HG03378 (cell line): ENCODE results near the gene C1QTNF2.

ENCODE experiments used
- ATAC-seq: cut with Tn5 transposase; IDR thresholded peaks from one replicate; pipeline ENCODE4 v1.9.1; 2021; ENCODE audit warnings: mild to moderate bottlenecking, moderate library complexity; ENCODE audit not compliant: unreplicated experiment

C1QTNF2 gene

DNA sequence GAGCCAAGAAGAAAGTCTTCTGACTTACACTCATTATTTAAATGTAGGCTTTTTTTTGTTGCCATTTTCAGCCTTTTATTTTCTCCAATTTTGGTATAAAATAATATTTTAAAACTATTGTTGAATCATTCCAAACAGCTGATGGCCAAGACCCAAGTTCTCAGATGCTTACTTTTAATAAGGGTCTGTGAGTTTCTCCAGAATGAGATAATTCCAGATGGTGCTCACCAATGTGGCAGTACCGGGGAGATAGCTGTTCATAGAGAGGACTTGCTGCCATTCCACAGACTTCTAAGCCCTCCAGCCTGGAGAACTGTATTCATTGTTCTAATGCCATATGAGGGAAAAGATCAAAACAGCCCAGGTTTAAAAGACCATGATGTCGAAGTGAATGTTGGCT, 5.3 kb upstream of the C1QTNF2 start:
- ATAC-seq, result no peak

DNA sequence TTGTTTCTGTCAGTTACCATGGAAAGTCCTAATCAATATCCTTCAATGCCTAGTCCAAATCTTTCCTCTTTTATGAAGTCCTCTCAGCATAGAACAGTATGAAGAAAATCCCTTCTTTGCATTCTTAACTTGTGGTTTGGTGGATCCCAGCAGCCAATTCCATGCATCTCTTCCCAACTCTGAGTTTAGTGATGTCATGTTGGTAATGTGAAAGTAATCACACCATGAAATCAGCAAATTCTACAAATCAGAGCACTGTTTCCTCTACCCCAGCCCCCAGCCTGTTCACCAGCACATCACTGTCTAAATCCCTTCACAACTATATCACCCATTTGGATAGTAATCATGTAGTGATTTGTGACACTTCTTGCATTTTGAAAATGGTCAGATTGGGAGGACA, 4.7 kb upstream of the C1QTNF2 start:
- ATAC-seq, result no peak

DNA sequence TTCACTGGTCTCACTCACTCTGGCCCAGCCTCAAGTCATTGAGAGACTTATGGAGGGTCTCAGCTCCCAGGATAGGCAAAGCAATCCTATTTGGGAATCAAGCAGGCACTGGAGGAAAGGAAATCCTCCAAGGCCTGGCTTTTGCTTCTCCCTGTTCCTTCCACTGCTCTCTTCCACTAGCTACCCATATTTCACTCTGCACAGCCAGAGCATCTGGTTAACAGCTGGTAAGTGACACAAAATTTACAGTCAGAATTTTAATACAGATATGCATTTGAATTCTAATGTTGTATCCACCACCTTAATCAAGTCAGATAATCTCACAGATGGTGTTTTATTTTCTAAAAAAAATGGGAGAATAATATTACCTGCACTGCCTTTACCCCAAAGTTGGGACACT, 868 bp upstream of the C1QTNF2 start:
- ATAC-seq, result no peak

DNA sequence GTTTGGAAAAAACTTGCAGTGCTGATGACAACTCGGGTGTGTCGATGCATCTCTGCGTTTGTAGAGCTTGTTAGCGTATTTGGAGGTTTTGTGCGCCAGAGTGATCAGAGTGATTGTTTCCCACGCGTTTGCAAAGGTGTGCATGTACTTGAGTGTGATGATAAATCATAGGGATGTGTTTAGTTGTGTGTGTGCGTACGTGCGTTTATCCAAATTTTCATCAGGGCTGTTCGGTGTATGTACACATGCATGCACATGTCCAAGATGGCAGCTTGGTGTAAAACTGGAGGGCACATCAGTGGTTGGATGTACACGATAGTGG, 248 bp upstream of the C1QTNF2 start:
- ATAC-seq, result no peak

DNA sequence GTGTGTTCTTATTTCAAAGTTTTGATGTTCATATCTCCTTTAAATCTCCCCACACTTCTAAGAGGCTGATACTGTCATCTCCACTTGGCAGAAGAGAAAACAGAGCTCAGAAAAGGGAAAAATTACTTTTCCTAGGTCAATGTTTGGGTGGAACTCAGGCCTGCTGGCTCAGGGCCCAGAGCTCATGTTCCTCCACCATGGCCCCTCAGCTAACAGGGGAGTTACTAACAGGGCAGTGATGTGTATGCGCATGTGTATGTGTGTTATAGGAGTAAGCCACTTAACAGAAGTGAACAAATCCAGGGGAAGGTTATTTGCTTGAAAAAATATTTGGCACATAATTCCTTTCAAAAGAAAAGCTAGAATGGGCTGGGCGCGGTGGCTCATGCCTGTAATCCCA, 2.5 kb downstream of the C1QTNF2 start:
- no peak for ATAC-seq

DNA sequence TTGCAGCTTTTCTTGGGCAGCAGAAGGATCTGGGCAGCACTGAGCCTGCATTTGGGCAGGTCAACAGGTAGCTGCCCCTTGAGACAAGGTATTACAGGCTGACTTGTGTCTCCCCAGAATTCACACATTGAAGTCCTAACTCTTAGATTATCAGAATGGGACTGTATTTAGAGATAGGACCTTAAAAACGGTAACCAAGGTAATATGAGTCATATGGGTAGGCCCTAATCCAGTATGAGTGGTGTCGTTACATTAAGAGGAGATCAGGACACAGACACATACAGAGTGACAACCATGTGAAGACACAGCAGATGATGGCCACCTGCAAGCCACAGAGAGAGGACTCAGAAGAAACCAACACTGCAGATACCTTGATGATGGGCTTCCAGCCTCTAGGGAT, 3.2 kb downstream of the C1QTNF2 start:
- no peak for ATAC-seq

DNA sequence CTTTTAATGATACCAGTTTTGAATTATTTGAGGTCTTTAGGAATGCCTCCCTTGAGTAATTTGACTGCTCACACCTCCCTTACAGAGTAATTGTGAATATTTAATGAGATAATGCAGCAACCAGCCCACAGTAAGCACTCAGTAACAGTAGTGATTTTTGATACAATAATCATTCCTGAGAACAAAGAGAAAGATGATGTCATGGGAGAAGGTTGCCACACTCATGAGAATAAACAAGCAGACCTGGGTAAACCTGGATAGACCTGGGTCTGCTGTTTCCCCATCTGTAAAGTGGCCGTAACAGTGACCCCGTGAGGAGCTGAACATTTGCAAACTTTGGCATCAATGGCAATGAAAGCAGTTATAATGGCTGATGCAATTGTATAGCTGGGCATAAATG, 4.2 kb downstream of the C1QTNF2 start:
- no peak for ATAC-seq

DNA sequence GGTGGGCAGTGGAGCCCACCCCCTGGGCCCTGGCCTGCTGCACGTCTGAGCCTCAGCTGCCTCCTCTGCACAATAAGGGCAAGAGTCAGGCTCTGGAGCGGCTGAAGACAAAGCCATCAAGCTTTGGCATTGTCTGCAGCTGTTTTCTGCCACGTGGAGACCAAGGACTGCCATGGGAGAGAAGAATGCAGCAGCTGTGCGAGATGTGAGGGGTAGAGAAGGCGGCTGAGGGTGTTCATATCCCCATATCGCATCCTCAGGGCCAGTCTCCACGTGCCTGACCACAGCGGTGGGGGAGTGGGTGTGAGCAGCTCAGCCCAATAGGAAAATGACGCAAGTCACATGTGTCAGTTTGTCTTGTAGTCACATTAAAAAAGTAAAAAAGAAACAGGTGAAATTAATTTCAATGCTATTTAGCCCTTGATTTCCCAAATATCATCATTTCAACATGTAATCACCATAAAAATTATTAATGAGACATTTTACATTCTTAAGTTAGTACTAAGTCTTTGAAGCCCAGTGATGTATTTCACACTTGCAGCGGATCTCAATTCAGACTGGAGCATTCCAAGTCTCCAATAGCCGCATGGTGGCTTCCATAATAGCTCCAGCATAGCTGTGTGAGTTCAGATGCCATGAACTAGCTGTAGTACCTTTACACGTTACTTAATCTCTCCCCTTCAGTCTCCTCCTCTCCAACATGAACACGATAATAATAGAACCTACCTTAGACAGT, 6.6 kb downstream of the C1QTNF2 start:
- no peak for ATAC-seq

DNA sequence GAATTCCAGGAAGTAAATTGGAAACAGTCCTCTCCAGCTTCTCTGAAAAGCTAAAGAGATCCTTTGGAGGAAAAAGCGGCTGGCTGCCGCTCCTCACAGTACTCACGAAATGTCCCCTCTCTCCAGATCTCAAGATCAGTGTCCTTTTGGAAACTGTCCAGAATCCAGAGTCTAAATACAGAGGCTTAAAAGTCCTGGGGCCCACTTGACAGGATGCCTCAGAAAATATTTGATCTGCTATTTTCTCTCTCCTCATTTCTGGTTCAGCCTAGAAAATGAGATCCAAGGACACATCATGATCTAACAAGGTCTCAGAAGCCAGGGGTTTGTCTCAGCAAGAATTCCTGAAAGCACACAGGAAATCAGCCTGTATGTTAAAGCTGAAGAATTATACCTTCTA, 7.2 kb downstream of the C1QTNF2 start:
- no peak for ATAC-seq

DNA sequence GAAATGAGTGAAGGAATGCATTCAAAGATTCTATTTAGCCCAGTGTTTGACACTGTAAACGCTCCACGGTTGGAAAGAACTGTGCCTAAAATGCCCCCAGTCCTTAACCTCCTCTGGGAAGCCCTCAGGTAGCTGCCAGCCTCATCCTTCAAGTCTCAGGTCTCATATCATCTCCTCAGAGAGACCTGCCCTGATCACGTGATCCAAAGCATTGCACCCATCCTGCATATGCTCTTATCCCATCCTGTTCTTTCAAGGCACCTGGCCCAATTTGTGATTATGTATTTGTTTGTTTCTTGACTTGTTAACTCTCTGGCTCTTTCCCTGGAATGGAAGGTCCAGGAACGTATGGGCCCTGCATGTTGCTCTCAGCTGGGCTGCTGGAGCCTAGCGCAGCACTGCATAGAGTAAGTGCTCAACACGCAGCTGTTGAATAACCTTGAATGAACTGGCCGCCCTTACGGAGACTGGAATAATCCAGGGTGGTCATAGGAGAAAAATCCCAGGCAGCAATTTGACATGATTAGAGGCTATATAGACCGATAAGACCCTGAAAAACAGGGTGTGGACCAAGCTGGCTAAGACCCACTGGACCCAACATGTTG, 8.7 kb downstream of the C1QTNF2 start:
- no peak for ATAC-seq

DNA sequence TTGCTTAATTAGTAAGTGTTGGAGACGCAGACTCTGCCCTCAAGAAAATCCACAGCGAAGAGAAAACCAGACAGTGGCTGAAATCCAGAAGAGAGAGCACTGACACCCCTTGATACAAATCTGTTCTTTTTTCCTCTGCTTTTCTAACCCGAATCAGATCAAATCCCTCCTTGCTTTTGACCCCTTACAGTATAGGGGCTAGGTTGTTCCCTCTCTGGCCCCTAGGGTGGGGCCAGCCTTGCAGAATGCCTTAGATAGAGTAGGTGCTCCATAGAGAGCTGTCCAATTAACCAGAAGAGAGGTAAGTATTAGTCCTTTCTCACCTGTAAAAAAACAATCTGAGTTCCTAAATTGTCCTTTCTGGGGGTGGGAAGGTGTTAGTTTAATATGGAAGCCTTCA, 10.1 kb downstream of the C1QTNF2 start:
- ATAC-seq, result no peak

DNA sequence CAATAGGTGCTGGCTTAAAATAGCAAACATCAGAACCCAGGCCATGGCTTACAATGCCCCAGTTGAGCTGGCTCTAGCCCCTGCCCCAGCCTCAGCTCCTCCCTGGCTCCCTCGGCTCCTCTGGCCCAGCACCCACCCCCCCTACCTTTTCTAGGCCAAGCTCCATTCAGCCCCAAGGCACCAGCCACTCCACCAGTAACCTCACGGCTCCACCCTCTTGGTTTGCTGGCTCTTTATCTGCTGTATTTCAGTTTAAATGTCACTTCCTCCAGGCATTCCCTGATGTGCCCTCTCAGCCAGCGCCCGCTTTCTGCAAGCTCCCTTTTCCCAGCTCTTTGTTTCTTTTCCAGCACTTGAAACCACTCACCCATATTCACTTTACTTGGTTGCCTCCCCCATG, 10.6 kb downstream of the C1QTNF2 start:
- ATAC-seq, result no peak

DNA sequence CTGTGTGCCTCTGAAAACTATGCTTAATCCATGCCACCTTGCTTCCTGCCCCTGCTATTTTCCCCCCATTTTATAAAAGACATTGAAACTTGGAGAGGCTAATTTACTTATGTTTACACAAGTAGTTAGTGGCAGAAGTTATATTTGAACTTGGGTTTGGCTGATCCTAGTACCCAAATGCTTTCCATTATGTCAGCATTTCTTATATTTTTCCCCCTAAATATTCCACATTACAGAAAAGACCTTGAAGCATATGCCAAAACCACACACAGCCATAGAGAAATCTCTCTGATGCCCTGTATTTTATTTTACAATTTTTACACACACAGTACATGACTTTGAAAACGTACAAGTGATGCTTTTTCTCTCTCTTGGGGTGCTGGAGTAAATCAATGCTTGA, 11.2 kb downstream of the C1QTNF2 start:
- no peak for ATAC-seq

DNA sequence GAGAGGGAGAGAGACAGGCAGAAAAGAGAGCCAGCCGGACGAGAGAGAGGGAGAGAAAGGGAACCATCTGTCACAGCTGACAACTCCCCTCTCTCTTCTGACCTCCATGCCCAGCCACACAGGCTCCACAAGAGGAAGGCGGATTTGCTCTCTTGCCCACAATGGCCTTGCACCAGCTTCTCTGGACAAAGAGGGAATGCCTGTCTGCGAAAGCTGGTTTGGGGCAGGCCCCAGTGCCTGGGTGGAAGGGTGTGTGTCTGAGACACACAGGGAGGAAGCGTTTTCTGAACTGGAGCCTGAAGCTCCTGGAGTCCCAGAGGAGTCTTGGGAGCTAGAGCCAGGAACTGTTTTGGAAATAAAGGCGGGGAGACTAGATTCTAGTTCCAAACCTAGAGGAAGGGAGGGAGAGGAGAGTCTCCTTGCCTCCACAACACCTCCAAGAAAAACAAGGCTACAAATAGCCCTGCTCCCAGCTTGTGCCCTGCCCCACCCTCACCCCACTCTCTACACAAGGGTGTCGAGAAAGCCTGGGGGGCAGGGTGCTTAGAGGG, 12.5 kb downstream of the C1QTNF2 start:
- no peak for ATAC-seq

DNA sequence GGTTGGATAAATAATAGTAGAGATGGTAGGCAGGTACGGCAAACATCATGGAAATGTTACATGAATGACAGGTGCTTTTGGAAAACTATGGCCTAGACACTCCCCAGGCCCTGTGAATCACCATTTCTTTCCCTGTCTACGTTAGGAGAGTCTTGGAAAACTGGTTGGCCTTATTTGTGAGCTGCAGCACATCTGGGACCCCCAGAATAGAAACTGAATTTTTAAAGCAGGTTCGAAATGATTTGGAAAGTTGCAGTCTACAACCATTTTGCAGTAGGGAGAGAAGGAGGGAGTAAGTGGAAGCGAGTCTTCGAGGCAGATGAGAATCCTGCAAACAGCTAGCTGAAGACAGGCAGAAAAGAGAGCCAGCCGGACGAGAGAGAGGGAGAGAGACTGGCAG, 13.0 kb downstream of the C1QTNF2 start:
- no peak for ATAC-seq

DNA sequence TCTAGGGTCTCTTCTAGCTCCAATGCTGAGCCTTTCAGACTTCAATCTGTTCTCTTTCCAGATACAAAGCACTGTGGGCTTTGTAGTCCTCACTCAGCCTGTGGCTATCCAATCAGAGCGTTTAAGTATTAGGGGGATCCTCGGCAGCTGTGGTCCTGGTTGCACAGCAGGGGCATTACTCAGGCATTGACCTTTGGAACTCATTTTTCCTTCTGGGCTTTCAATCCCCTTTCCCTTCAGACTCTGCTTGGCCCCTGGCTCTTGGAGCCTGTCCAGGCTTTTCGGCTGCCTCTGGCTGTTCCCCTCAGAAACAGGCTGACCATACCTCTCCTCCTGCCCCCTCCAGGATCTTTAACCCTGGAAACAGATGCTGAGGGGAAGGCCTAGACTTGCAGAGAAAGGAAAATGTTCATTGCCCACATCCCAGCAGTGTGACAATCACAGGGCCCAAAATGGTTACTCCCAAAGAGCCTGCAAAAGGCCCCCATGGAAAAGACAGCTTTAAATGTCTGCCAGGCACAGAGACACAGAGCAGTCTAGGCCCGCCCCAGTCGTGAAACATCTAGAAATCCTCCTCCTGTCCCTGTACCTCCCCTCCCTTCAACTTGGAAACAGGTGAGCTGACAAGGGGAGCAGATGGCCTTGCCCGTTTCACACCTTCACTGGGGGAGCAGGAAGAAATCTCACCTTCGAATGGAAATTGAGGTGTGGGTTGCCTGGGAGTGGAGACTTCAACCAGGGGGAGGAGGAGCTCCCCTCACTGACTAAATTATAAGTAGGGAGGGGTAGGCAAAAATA, 13.7 kb downstream of the C1QTNF2 start:
- no peak for ATAC-seq

DNA sequence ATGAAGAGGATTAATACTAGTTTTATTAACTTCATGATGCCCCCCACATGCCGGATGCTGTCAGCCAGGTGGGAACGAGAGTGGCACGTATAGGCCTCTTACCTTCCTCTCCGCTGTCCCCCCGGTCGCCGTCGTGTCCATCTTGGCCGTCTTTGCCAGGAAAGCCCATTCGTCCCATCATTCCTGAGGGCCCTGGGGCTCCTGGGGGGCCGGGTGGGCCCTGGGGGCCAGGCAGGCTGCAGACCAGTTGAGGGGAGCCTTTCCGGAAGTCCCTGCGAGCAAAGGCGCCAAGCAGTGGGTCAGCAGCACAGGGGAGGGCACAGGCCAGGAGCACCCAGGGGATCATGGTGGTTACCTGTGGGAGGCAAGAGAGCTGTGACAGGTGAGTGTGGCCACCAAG, 15.8 kb downstream of the C1QTNF2 start:
- no peak for ATAC-seq

DNA sequence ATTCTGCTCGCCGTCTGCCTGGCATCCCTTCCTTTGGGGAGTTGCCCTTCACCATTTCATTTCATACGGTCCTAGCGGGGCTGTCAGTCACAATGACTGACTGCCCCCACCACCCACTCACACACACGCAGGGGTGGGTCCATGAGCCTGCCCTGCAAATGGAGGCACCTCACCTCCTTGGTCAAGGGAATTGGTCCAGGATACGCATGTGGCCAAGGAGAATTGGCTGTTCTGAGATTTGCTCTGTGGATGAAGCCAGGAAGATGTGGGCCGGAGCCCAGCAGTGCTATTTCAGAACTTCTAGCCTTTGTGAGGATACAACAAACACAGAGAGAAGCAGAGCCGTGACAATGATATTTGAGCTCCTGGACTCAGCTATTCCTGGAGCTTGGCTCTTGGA, 17.0 kb downstream of the C1QTNF2 start:
- no peak for ATAC-seq

DNA sequence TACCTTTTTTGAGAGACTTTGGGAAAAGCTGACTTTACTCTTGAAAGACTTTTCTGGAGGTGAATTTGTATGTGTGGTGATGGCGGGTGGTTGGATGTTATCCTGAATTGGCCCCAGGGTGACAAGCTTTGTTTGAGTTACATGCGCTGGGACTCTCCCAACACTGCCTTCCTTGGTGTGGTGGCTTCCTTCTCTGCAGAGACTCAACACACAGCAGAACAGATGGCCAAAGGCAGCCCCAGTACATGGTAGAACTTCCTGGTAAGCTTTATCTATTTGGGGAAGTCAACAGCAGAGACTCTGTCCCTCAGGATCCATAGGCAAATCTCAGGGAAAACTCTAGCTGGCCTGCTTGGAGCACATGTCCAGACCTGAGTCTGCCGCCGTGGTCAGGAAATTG, 18.1 kb downstream of the C1QTNF2 start:
- no peak for ATAC-seq

DNA sequence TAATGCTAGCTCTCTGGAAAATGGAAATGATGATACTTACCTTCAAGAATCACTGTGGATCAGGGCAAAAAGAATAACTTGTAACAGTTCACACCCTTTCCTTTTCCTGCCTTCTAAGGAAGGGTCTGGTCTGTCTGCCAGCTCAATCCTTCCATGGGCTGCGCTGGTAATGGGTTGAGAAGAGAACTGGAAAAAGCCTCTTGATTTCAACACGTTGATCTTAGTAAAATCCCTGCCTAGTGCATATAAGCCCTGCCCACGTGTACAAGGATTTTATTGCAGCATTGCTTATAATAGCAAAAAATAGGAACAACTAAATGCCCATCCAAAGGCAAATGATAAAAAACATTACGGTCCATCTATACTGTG, 20.5 kb downstream of the C1QTNF2 start:
- no peak for ATAC-seq

DNA sequence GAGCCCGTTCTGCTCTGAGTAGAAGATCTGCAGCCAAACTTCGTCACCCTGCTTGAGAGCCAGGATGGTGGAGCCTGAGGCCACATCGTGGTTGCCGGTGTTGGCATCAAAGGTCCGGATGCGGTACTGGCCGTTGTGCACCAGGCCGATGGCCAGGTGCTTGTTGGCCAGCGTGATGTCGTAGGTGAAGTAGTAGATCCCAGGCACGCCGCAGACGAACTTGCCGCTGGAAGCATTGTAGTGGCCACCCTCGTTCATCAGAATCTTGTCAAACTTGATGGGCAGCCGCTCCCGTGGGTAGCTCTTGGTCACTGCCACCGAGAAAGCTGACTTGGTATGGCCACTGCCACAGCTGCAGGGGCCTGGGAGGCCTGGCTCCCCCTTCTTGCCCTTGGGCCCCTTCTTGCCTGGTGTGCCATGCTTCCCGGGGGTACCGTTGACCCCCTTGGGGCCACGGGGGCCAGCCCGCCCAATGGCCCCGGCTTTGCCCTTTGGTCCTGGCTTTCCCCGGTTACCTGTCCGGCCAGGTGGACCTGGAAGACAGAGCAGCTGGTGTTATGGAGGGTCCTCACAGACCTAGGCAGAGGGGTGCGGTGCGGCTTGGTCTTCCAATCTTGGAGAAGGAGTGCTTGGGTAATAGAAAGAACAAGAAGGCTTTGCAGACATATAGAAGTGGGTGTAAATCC, 21.0 kb downstream of the C1QTNF2 start:
- no peak for ATAC-seq

DNA sequence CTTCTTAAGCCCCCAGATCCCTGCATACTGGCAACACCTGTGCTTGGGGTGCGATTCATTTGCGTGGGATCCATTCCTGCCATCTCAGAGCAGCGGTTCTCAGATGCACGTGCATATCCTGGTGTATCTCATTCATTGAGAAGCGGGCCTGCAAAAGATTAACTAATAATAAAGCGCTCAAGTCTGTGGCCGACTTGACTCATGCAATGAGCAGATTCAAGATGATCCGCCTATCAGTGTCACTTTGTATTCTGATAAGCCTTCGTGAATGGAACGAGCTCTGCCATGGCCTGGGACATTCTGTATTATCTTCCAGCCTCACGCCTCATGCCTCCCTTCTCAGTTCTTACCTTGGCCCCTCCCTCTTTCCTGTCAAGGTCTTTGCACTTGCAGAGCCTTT, 22.3 kb downstream of the C1QTNF2 start:
- no peak for ATAC-seq
